Right forelimb (tissue), 1 donor: ENCODE measurements around the gene CCDC167.

Experiments used
- DNase-seq: peaks from one replicate; pipeline ENCODE4 v3.0.0-alpha.2; 2018

CCDC167 gene

GRCh38 chr6:37528541-37528940 is 28.8 kb upstream of the CCDC167 start:
- no peak for DNase-seq

GRCh38 chr6:37525460-37526357 is 26.0 kb upstream of the CCDC167 start:
- DNase-seq, result no peak

DNA sequence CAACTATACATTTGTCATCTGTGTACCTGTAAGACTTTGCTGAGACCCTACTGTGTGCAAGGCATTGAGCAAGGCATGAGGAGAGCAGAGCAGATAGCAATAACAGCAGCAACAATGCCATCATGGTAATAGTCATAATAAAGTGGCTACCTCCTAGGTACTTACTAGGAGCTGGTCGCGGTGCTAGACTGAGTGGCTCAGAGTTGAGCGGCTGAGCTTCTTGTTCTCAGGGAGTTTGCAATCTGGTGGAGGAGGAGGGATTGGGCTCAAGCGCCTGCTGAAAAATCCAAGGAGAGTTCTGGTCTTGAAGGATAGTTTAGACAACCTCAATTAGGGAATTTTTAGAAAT is 25.3 kb upstream of the CCDC167 start:
- DNase-seq, result no peak

- no peak for DNase-seq
These were observed 24.6 kb upstream of the CCDC167 start for GRCh38 chr6:37524025-37524969.

- DNase-seq, result no peak
These were observed 23.7 kb upstream of the CCDC167 start for GRCh38 chr6:37523412-37523811.

DNA sequence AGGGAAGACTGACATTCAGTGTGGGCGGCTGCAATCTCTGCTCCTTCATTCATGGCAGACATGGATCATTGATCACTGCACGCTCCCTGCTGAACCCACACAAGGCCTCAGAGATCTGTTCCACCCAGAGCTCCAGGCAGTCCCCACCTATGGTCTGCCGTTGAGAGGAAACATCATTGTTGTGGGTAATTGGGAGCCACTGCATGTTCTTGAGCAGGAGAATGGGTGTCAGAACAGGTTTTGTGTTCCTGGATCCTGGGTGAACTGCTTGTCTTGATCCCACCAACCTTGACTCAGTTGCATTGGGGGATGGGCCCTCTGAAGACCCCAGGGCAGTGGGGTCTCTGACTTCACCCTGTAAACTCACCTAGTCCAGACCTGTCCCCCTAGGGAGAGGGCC is 23.1 kb upstream of the CCDC167 start:
- no peak for DNase-seq

DNA sequence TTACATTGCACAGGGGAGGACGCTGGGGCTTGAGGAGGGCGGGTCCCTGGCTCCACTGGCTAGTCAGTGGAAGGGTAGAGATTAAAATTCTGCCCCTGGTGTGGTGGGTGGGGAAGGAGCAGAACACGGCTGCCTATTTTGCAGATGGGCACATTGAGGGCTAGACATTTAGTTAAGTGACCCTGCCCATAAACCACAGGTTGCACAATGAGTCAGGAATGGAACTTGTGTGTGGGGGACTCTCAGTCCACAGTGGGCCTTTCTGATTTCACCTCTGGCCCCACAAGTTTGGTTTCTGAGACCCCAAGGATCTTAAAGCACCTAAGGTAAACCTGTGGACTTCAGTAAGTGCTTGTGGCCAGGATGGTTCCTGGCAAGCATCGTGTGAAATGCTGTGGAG is 22.0 kb upstream of the CCDC167 start:
- DNase-seq, result no peak

- DNase-seq, result no peak
These were observed 21.2 kb upstream of the CCDC167 start for GRCh38 chr6:37520926-37521325.

- no peak for DNase-seq
These were observed 19.8 kb upstream of the CCDC167 start for GRCh38 chr6:37519461-37519860.

GRCh38 chr6:37518116-37518515 is 18.4 kb upstream of the CCDC167 start:
- DNase-seq, result no peak

GRCh38 chr6:37517411-37517812 is 17.7 kb upstream of the CCDC167 start:
- DNase-seq, result no peak

GRCh38 chr6:37516920-37517405 is 17.3 kb upstream of the CCDC167 start:
- DNase-seq, result no peak

- no peak for DNase-seq
These were observed 16.6 kb upstream of the CCDC167 start for GRCh38 chr6:37516076-37516919.

GRCh38 chr6:37515712-37516075 is 16.0 kb upstream of the CCDC167 start:
- no peak for DNase-seq

DNA sequence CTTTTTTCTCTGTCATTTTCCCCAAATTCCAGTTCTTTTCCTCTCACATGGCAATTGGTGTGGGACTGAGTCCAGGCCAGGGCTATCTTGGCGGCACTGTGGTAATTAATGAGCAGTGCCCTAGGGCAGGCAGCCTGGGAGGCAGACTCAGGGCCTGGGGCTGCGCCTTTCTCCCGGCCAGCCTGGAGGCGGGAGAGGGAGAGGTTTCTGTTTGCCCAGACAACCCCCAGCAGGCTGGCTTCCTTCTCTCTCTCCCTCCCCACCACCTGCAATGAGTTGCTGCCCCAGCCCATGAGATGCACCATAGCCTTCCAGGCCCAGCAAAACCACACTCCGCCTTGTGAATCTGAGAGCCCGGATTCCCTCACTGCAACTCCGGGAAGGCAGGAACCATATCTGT is 15.1 kb upstream of the CCDC167 start:
- no peak for DNase-seq

DNA sequence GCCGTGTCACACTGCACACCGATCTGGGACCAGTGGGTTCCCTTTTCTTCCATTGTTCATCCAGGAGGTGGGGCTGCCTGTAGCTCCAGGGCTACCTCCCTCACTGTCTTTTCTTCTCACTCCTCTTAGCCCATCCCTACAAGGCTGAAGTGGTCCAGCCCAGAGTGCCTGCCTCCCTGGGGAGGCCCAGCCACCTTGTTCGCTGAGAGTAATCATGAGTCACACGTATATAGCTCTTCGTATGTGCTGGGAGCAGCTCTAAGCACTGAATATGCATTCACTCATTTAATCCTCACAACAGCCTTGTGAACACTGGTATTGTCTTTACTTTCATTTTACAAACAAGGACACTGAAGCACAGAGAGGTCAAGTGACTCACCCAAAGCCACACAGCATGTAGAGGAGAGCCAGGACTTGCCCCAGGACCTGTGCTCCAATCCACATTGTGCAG is 14.7 kb upstream of the CCDC167 start:
- no peak for DNase-seq

- no peak for DNase-seq
These were observed 13.9 kb upstream of the CCDC167 start for GRCh38 chr6:37513576-37513975.

DNA sequence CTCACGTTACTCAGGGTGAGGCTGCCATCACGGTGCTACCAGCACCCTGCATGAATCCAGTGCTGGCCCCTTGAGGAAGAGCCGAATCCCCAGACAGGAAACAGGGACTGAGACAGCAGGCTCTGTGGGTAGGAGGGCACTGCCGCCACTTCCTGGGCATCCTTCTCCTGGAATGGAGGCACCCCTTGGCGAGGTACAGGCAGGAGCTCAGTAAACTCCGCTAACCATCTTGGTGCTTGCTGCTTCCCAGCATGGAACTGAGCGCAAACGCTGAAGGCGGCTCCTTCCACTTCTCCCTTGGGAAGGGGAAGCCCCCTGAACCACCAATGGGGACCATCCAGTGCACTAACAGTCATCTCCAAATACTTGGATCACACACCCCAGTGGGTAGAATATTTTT is 13.5 kb upstream of the CCDC167 start:
- no peak for DNase-seq

DNA sequence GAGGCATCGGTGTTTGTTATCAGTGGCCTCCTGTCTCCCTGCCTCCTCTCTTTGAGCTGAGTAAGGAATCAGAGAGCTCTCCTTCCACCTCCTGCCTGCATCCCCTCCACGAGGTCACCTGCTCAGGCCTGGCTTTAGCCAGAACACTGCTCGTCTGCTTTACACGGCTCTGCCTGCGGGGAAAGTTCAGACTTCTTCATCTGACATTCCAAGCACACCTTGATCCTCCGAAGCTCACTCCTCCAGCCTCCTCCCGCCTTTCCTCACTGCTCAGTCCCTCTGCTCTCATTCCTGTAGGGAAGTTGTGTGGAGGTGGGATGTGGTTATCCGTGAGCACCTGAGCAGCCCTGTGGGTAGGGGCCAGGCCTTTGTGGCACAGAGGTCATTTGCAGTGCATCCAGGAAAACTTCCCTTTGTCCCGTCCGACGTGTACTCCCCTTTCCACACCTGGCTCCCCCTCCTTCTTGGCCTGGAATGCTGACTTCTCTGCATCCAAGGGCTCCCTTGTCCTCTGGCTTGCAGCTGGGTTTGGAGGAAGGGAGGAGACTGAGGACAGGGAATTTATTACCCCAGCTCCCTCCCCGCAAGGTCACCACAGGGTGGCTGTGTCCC is 12.8 kb upstream of the CCDC167 start:
- no peak for DNase-seq

DNA sequence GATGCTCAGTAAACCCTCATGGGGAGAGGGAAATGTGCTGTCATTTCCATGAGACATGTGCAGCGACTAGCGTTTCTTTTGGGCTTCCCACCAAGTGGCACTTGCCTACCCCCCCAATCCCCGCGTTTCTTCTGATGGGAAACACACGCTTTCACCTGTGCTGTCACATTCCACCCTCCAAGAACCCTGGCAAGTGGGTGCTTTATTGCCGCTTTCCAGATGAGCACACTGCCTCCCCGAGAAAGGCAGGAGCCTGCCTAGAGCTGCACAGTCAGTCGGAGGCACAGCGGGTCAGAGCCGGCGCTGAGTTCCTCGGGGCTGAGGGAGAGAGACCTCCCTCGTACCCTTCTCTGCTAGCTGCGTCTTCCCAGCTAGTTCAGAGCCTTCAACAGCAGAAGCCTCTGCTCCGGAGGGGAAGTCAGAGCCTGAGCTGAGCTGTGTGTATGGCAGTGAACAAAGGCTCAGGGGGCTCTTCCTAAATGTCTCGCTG is 12.3 kb upstream of the CCDC167 start:
- DNase-seq, result no peak

DNA sequence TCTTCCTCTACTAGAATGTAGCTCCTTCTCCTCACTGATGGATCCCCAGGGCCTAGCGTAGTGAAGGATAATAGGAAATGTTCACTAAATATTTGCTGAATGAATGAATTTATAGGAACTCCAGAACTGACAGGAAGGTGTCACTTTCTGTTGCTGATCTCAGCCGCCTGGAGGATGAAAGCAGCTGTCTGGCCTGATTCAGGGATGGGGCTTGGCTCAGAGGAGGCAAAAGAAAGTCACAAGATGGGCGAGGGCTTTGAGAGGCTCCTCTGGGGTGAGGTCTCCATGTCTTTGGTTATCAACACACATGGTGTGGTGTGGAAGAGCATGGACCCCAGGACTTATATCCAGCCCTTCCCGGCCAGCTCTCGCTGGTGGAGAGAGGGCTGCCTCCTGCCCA is 11.5 kb upstream of the CCDC167 start:
- DNase-seq, result no peak
